SJSA1 (cell line): Measurements from ENCODE around the gene RELA. TPM values are rescaled to one million over a fixed set of nuclear protein-coding genes. Genes with fewer than 3 reads are reported as not detected.

Experiments used
- DNase-seq, 2 experiments: peaks; one replicate each; pipeline ENCODE4 v3.0.0-alpha.2; 2015 to 2020; ENCODE audit warnings: low spot score in 2 of 2, low read depth in 1 of 2
- H3K27ac ChIP-seq: fragments of 250-450 bp; sonication (Bioruptor Pico); 2 replicates; pipeline ENCODE4 v1.5.1; 2020; ENCODE audit warnings: mild to moderate bottlenecking, moderate library complexity
- H3K27me3 ChIP-seq: fragments of 250-450 bp; sonication (Bioruptor Pico); replicated peaks from 2 replicates; pipeline ENCODE4 v1.5.1; 2020; ENCODE audit warnings: mild to moderate bottlenecking, moderate library complexity
- H3K36me3 ChIP-seq: fragments of 250-450 bp; sonication (Bioruptor Pico); 2 replicates; pipeline ENCODE4 v1.5.1; 2020; ENCODE audit warnings: mild to moderate bottlenecking
- H3K4me1 ChIP-seq: fragments of 250-450 bp; sonication (Bioruptor Pico); replicated peaks from 2 replicates; pipeline ENCODE4 v1.6.1; 2021; ENCODE audit warnings: mild to moderate bottlenecking
- H3K4me3 ChIP-seq: fragments of 250-450 bp; sonication (Bioruptor Pico); 2 replicates; pipeline ENCODE4 v1.5.1; 2020; ENCODE audit warnings: mild to moderate bottlenecking
- H3K9me3 ChIP-seq: fragments of 250-450 bp; sonication (Bioruptor Pico); replicated peaks from 2 replicates; pipeline ENCODE4 v1.5.1; 2020; ENCODE audit warnings: mild to moderate bottlenecking
- total RNA-seq: library from RNA; depleted of rRNA; stranded (reverse); fragments of >200 nt; shearing (Covaris generic); gene quantifications from 2 replicates; pipeline ENCODE4 v1.2.3, GENCODE V29; 2014

The RELA gene
- total RNA-seq, 1 experiment from 2014 or later: 63.3 TPM

GRCh38 chr11:65637032-65637557 lies 25.6 kb downstream of the RELA start:
- H3K27me3 ChIP-seq: no peaks in the 10 kb centered on the region
- peaks cover 86% of the 10 kb centered on the region for H3K36me3 ChIP-seq
- DNase-seq: no peak
- no peak overlapping the region for H3K4me3 ChIP-seq
- peaks cover 21% of the 10 kb centered on the region for H3K4me1 ChIP-seq
- H3K27ac ChIP-seq: no peak overlapping the region
- no peaks in the 10 kb centered on the region for H3K9me3 ChIP-seq

DNA sequence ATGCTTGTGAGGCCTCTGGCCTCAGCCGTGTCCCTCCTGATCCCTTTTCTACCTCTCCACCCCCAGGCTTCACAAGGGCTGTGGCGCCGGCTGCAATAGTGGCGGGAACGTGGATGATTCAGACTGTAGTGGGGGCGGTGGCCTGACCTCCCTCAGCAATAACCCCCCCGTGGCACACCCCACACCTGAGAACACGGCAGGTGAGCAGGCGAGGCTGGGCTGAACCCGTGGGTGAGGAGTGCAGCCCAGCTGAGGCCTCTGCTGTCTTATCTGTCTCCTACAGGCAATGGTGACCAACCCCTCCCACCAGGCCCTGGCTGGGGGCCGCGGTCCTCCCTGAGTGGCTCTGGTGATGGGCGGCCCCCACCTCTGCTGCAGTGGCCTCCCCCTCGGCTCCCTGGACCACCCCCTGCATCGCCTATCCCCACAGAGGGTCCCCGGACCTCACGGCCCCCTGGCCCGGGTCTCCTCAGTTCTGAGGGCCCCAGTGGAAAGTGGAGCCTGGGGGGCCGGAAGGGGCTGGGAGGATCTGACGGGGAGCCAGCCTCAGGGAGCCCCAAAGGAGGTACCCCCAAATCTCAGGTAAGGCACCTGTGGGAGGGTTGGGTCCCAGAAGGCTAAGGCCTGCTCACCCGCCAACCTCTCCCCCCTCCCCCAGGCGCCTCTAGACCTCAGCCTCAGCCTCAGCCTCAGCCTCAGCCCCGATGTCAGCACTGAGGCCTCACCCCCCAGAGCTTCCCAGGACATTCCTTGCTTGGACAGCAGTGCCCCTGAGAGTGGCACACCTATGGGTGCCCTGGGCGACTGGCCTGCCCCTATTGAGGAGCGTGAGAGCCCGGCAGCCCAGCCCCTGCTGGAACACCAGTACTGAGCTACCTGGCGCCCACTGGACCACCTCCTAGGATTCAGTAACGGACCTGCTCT lies 26.3 kb downstream of the RELA start:
- peaks cover 21% of the 10 kb centered on the region for H3K4me1 ChIP-seq
- no peak for DNase-seq
- peaks cover 86% of the 10 kb centered on the region for H3K36me3 ChIP-seq
- no peak overlapping the region for H3K4me3 ChIP-seq
- H3K27ac ChIP-seq: no peak overlapping the region
- no peaks in the 10 kb centered on the region for H3K9me3 ChIP-seq
- H3K27me3 ChIP-seq: no peaks in the 10 kb centered on the region

- DNase-seq: no peak
- peaks cover 88% of the 10 kb centered on the region for H3K36me3 ChIP-seq
- H3K27me3 ChIP-seq: no peaks in the 10 kb centered on the region
- H3K4me1 ChIP-seq: peaks cover 21% of the 10 kb centered on the region
- no peaks in the 10 kb centered on the region for H3K9me3 ChIP-seq
- no peak overlapping the region for H3K4me3 ChIP-seq
- no peak overlapping the region for H3K27ac ChIP-seq
Observed at GRCh38 chr11:65634905-65635731, 27.6 kb downstream of the RELA start.

GRCh38 chr11:65634440-65634839 lies 28.3 kb downstream of the RELA start:
- no peaks in the 10 kb centered on the region for H3K27me3 ChIP-seq
- peaks cover 89% of the 10 kb centered on the region for H3K36me3 ChIP-seq
- H3K9me3 ChIP-seq: no peaks in the 10 kb centered on the region
- H3K27ac ChIP-seq: no peak overlapping the region
- DNase-seq: no peak
- H3K4me3 ChIP-seq: no peak overlapping the region
- H3K4me1 ChIP-seq: peaks cover 21% of the 10 kb centered on the region

DNA sequence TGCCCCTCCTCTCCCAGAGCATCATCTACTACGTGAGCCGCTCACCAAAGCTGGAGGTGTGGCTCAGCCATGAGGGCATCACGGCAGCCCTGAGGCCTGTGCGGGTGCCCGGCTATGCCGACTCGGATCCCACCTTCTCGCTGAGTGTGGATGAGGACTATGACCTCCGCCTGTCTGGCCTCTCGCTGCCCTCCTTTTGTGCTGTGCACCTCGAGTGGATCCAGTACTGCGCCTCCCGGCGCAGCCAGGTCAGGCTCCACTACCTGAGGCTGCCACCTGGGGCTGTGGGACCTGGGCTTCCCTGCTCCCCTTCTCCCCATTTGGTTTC lies 28.6 kb downstream of the RELA start:
- Histone ChIP-seq H3K4me1 (peaks cover 21% of the 10 kb centered on the region), H3K9me3 (no peaks in the 10 kb centered on the region), H3K36me3 (peaks cover 91% of the 10 kb centered on the region), H3K4me3 (no peak overlapping the region), H3K27ac (no peak overlapping the region), H3K27me3 (no peaks in the 10 kb centered on the region)
- DNase-seq: no peak

DNA sequence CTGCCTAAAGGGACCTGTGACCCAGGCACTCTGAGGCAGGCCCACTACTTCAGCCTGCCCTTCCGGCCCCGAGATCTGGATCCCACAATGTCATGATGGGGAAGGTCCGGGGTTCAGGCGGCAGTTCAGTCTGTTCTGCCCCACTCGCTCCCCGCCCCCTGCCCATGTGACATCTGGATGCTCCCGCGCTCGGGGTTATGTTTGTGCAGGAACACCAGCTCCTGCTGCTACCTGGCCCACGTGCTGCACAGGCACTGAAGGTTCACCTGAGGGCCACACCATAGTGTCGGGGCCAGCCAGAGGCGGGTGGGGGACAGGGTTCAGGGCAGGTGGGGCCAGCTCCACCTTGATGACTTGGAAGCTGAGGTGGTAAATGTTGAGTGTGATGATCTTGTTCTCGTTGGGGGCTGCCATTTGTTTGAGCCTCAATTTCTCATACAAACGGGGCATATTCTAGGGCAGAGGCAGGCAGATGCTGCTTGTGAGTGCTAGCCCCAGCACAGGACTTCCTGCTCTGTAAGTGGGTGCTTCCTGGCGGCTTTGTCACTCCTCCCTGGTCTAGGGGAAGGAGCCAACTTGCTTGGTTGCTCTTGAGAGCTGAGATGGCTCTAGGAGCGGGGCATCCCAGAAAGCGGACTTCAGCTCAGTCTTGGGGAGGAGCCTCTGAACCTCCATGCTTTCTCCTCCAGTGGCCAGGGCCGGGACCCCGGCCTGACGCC lies 29.2 kb downstream of the RELA start:
- no peak overlapping the region for H3K27ac ChIP-seq
- no peak for DNase-seq
- peaks cover 16% of the 10 kb centered on the region for H3K4me1 ChIP-seq
- no peak overlapping the region for H3K4me3 ChIP-seq
- peaks cover 91% of the 10 kb centered on the region for H3K36me3 ChIP-seq
- H3K27me3 ChIP-seq: no peaks in the 10 kb centered on the region
- H3K9me3 ChIP-seq: no peaks in the 10 kb centered on the region

GRCh38 chr11:65630215-65630614 lies 32.5 kb downstream of the RELA start:
- no peak for DNase-seq
- H3K9me3 ChIP-seq: no peaks in the 10 kb centered on the region
- H3K27me3 ChIP-seq: no peaks in the 10 kb centered on the region
- H3K4me3 ChIP-seq: no peak overlapping the region
- H3K4me1 ChIP-seq: no peaks in the 10 kb centered on the region
- no peak overlapping the region for H3K27ac ChIP-seq
- H3K36me3 ChIP-seq: peaks cover 98% of the 10 kb centered on the region

- Histone ChIP-seq H3K27ac (no peak overlapping the region), H3K4me3 (no peak overlapping the region), H3K4me1 (no peaks in the 10 kb centered on the region), H3K9me3 (no peaks in the 10 kb centered on the region), H3K36me3 (peaks cover 98% of the 10 kb centered on the region), H3K27me3 (no peaks in the 10 kb centered on the region)
- no peak for DNase-seq
Observed at GRCh38 chr11:65629579-65629978, 33.1 kb downstream of the RELA start.

DNA sequence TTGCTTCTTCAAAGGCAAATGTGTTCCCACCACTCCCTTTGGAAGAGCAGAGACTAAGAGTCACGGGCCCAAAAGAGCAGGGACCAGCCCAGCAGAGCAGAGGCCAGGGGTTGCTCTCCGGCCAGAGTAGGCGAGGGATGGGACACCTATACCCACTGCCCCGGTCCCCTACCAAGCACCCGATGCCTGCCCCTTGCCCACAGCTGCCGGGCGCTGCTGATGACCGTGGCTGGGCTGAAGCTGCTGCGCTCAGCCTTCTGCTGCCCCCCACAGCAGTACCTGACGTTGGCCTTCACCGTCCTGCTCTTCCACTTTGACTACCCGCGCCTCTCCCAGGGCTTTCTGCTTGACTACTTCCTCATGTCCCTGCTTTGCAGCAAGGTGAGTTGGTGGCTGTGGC lies 35.5 kb downstream of the RELA start:
- Histone ChIP-seq H3K27me3 (no peaks in the 10 kb centered on the region), H3K36me3 (peaks cover 98% of the 10 kb centered on the region), H3K4me1 (no peaks in the 10 kb centered on the region), H3K4me3 (no peak overlapping the region), H3K27ac (no peak overlapping the region), H3K9me3 (no peaks in the 10 kb centered on the region)
- no peak for DNase-seq

GRCh38 chr11:65625628-65626342 lies 36.9 kb downstream of the RELA start:
- DNase-seq: peak in 1 of 2 experiments; percentile 38
- H3K4me1 ChIP-seq: no peaks in the 10 kb centered on the region
- H3K4me3 ChIP-seq: no peak overlapping the region
- H3K9me3 ChIP-seq: no peaks in the 10 kb centered on the region
- peaks cover 98% of the 10 kb centered on the region for H3K36me3 ChIP-seq
- no peak overlapping the region for H3K27ac ChIP-seq
- no peaks in the 10 kb centered on the region for H3K27me3 ChIP-seq

- Histone ChIP-seq H3K9me3 (no peaks in the 10 kb centered on the region), H3K27ac (no peak overlapping the region), H3K4me1 (no peaks in the 10 kb centered on the region), H3K36me3 (peaks cover 98% of the 10 kb centered on the region), H3K27me3 (no peaks in the 10 kb centered on the region), H3K4me3 (no peak overlapping the region)
- DNase-seq: no peak
Observed at GRCh38 chr11:65624931-65625627, 37.6 kb downstream of the RELA start.

DNA sequence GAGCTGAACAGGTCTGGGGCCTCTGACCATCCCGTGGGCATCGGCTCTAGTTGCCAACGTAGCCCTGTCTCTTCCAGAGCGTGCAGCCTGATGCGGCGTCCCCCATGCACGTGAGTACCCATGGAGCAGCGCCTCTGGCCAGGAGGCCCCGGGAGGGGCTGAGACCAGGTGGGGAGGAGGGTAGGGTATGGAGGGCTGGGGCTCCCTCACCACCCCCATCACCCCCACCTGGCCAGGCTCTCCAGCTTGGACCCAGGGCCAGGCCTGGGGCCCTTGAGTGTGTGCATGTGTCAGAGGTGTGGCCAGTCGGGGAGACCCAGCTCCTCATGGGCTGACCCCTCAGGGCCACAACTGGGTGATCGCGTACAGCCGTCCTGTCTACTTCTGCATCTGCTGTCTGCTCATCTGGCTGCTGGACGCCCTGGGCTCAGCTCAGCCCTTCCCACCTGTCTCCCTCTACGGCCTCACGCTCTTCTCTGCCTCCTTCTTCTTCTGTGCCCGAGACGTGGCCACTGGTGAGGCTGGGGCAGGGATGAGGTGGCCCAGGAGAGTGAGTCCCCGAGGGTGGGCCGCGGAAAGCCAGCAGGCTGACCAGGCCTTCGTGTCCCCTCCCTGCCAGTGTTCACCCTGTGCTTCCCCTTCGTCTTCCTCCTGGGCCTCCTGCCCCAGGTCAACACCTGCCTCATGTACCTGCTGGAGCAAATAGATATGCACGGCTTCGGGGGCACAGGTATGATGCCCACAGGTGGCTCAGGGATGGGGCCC lies 38.7 kb downstream of the RELA start:
- Histone ChIP-seq H3K27ac (no peak overlapping the region), H3K4me3 (no peak overlapping the region), H3K36me3 (peaks cover 98% of the 10 kb centered on the region), H3K27me3 (no peaks in the 10 kb centered on the region), H3K4me1 (no peaks in the 10 kb centered on the region), H3K9me3 (no peaks in the 10 kb centered on the region)
- no peak for DNase-seq
